ENCODE measurements around the gene VCAM1. TPM values are rescaled to one million over a fixed set of nuclear protein-coding genes. Genes with fewer than 3 reads are reported as not detected.

Gene VCAM1
- total and polyA plus RNA-seq, 2 experiments from 2014 or later, result not detected

- no peaks in the 10 kb centered on the region for H3K36me3 Mint-ChIP-seq (ENCODE audit: low read depth)
- no peaks in the 10 kb centered on the region for H3K9me3 Mint-ChIP-seq
- no peak overlapping the region for H3K4me3 Mint-ChIP-seq
- no peak for DNase-seq (ENCODE audit: low spot score)
- H3K27ac Mint-ChIP-seq, result no peak overlapping the region
- no peaks in the 10 kb centered on the region for H3K79me2 ChIP-seq (replicated peaks; ENCODE audit: insufficient read depth)
- no peak overlapping the region for H3K4me3 ChIP-seq
- no peaks in the 10 kb centered on the region for H4K20me1 ChIP-seq (replicated peaks; ENCODE audit: insufficient read depth)
- no peak overlapping the region for H2AFZ ChIP-seq
- no peaks in the 10 kb centered on the region for H3K36me3 ChIP-seq (ENCODE audit: insufficient read depth)
- no peaks in the 10 kb centered on the region for H3F3A ChIP-seq (replicated peaks; ENCODE audit: low read depth)
- H3K4me1 ChIP-seq (ENCODE audit: insufficient read depth), result no peaks in the 10 kb centered on the region
- H3K27ac ChIP-seq (ENCODE audit: low read depth), result no peak overlapping the region
- no peaks in the 10 kb centered on the region for H3K27me3 ChIP-seq (ENCODE audit: insufficient read depth)
- H3K27me3 Mint-ChIP-seq (ENCODE audit: insufficient read depth, low read depth, poor library complexity), result no peaks in the 10 kb centered on the region
- H3K9me2 ChIP-seq (ENCODE audit: insufficient read depth), result no peaks in the 10 kb centered on the region
- no peak overlapping the region for H3K4me2 ChIP-seq
- TF ChIP-seq, protein P1, sequence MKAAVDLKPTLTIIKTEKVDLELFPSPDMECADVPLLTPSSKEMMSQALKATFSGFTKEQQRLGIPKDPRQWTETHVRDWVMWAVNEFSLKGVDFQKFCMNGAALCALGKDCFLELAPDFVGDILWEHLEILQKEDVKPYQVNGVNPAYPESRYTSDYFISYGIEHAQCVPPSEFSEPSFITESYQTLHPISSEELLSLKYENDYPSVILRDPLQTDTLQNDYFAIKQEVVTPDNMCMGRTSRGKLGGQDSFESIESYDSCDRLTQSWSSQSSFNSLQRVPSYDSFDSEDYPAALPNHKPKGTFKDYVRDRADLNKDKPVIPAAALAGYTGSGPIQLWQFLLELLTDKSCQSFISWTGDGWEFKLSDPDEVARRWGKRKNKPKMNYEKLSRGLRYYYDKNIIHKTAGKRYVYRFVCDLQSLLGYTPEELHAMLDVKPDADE (IDR thresholded peaks at IDR 0.05), result no peak
- H3K4me1 Mint-ChIP-seq, result peaks cover 8% of the 10 kb centered on the region; the same call in 2 of the 3 replicates
- ATAC-seq, result no peak
These were observed 2.1 kb downstream of the VCAM1 start for GRCh38 chr1:100721526-100722207.

DNA sequence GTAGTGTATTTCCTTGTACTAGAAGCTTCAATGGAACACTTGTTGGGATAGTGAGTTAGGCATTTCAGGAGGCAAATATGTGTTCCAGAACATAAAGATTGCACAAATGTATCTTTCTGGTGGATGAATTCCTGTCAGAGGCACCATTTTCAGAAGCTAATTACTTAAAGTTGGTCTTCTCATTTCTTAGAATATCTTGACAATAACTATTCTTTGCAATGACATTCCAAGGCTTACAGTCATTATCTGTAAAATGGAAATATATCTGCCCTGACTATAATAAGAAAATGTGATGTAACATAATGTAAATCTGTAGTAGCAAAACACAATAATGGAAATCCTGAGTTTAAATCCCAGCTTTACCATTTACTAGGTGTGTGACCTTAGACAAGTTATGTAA, 2.7 kb downstream of the VCAM1 start:
- Histone ChIP-seq H3K9me2 (ENCODE audit: insufficient read depth) (no peaks in the 10 kb centered on the region), H4K20me1 (replicated peaks; ENCODE audit: insufficient read depth) (no peaks in the 10 kb centered on the region), H3K4me2 (no peak overlapping the region), H3K27me3 (ENCODE audit: insufficient read depth) (no peaks in the 10 kb centered on the region), H3K27ac (ENCODE audit: low read depth) (no peak overlapping the region), H3K79me2 (replicated peaks; ENCODE audit: insufficient read depth) (no peaks in the 10 kb centered on the region), H3K4me3 (no peak overlapping the region), H3K36me3 (ENCODE audit: insufficient read depth) (no peaks in the 10 kb centered on the region), H3F3A (replicated peaks; ENCODE audit: low read depth) (no peaks in the 10 kb centered on the region), H3K4me1 (ENCODE audit: insufficient read depth) (no peaks in the 10 kb centered on the region), H2AFZ (no peak overlapping the region)
- Mint-ChIP-seq H3K4me3 (no peak overlapping the region), H3K4me1 (peaks cover 8% of the 10 kb centered on the region; the same call in 2 of the 3 replicates), H3K27ac (no peak overlapping the region), H3K9me3 (no peaks in the 10 kb centered on the region), H3K27me3 (ENCODE audit: insufficient read depth, low read depth, poor library complexity) (no peaks in the 10 kb centered on the region), H3K36me3 (ENCODE audit: low read depth) (no peaks in the 10 kb centered on the region)
- DNase-seq (ENCODE audit: low spot score) (no peak), ATAC-seq (no peak)
- TF ChIP-seq ZNF114 (CRISPR knock-in tag; IDR thresholded peaks at IDR 0.05) (no peak), EZH2 (IDR thresholded peaks at IDR 0.05; ENCODE audit: low read depth, unreplicated experiment) (no peak), EZH2phosphoT487 (IDR thresholded peaks at IDR 0.05; ENCODE audit: unreplicated experiment) (no peak), CREB1 (CRISPR knock-in tag; IDR thresholded peaks at IDR 0.05; ENCODE audit: low read depth) (no peak), REST (IDR thresholded peaks at IDR 0.05; ENCODE audit: unreplicated experiment) (no peak), POLR2AphosphoS5 (IDR thresholded peaks at IDR 0.05; ENCODE audit: low read depth) (no peak), ZNF331 (CRISPR knock-in tag; IDR thresholded peaks at IDR 0.05; ENCODE audit: low read depth) (no peak)
- TF ChIP-seq, protein P1 (IDR thresholded peaks at IDR 0.05), result no peak
- TF ChIP-seq, protein P2, sequence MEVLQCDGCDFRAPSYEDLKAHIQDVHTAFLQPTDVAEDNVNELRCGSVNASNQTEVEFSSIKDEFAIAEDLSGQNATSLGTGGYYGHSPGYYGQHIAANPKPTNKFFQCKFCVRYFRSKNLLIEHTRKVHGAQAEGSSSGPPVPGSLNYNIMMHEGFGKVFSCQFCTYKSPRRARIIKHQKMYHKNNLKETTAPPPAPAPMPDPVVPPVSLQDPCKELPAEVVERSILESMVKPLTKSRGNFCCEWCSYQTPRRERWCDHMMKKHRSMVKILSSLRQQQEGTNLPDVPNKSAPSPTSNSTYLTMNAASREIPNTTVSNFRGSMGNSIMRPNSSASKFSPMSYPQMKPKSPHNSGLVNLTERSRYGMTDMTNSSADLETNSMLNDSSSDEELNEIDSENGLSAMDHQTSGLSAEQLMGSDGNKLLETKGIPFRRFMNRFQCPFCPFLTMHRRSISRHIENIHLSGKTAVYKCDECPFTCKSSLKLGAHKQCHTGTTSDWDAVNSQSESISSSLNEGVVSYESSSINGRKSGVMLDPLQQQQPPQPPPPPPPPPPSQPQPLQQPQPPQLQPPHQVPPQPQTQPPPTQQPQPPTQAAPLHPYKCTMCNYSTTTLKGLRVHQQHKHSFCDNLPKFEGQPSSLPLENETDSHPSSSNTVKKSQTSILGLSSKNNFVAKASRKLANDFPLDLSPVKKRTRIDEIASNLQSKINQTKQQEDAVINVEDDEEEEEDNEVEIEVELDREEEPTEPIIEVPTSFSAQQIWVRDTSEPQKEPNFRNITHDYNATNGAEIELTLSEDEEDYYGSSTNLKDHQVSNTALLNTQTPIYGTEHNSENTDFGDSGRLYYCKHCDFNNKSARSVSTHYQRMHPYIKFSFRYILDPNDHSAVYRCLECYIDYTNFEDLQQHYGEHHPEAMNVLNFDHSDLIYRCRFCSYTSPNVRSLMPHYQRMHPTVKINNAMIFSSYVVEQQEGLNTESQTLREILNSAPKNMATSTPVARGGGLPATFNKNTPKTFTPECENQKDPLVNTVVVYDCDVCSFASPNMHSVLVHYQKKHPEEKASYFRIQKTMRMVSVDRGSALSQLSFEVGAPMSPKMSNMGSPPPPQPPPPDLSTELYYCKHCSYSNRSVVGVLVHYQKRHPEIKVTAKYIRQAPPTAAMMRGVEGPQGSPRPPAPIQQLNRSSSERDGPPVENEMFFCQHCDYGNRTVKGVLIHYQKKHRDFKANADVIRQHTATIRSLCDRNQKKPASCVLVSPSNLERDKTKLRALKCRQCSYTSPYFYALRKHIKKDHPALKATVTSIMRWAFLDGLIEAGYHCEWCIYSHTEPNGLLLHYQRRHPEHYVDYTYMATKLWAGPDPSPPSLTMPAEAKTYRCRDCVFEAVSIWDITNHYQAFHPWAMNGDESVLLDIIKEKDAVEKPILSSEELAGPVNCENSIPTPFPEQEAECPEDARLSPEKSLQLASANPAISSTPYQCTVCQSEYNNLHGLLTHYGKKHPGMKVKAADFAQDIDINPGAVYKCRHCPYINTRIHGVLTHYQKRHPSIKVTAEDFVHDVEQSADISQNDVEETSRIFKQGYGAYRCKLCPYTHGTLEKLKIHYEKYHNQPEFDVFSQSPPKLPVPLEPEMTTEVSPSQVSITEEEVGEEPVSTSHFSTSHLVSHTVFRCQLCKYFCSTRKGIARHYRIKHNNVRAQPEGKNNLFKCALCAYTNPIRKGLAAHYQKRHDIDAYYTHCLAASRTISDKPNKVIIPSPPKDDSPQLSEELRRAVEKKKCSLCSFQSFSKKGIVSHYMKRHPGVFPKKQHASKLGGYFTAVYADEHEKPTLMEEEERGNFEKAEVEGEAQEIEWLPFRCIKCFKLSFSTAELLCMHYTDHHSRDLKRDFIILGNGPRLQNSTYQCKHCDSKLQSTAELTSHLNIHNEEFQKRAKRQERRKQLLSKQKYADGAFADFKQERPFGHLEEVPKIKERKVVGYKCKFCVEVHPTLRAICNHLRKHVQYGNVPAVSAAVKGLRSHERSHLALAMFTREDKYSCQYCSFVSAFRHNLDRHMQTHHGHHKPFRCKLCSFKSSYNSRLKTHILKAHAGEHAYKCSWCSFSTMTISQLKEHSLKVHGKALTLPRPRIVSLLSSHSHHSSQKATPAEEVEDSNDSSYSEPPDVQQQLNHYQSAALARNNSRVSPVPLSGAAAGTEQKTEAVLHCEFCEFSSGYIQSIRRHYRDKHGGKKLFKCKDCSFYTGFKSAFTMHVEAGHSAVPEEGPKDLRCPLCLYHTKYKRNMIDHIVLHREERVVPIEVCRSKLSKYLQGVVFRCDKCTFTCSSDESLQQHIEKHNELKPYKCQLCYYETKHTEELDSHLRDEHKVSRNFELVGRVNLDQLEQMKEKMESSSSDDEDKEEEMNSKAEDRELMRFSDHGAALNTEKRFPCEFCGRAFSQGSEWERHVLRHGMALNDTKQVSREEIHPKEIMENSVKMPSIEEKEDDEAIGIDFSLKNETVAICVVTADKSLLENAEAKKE (CRISPR knock-in tag; IDR thresholded peaks at IDR 0.05), result no peak
